Activated naive CD4-positive, alpha-beta T cell (primary cell): ENCODE measurements around the gene ZNF229.
"Not testable (repeated sequence)": the region's sequence is repeated elsewhere in the genome, so short reads cannot be mapped to it uniquely, and the experiment has no call there.

Source experiments
- DNase-seq, 4 experiments: peaks; one replicate each; lab custom pipeline; 2025; lab: John Stamatoyannopoulos, UW

ZNF229 gene

DNA sequence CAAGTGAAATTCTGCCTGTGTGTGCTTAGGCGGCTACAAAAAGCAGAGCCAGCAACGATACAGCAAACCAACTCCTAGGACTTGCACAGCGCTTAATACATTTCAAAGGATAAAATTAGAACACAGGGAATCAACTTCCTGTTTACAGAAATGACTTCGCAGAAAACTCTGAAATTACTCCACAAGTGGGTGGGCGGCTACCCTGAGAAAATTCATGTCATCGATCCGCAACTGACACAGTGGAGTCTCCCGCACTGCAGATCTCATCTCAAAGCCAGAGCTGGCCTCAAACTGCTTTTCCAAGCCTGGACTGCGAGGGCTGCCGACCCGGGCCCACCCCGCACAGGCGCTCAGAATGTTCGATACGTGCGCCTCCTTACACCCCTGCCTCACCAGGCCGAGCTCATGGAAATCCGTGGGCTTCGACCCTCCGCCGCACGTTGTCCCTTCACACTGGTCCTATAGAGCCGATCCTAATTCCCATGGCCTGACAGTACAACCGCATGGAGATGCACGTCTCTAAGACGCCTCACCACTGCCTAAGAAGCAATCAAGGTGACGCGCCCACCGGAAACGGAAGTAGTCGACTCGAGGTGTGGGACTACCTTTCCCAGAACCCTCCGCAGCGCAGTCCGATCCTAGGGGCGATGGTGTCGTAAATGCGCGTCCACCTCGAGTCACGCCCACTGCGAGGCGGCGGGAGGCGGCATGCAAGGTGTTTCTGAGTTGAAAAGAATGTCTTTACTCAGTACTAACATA, at the start of gene ZNF229:
Gene ZNF229, minus strand, starts transcription at position 557 of the 759 bp plus-strand sequence. CDS start 5,625 bp downstream, outside the sequence.
- DNase-seq, result peak; percentile 12 to 57 (median 23)

DNA sequence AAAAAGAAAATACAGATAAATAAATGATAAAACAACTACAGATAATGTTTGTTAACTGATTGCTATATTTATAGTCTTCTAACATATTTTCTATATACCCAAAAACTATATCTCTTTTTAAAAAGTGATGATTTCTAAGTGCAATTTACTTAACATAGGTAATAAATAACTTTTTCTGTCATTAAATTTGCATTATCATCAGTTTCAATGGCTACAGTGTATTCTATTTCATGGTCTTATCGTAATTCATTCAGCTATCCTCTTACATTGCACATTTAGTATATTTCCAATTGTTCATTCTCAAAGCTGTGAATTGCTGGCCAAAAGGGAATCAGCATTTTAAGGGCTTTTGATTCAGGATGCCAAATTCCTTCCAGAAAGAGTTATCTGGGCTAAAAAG, 48.4 kb upstream of the ZNF229 start:
- DNase-seq, result no peak

DNA sequence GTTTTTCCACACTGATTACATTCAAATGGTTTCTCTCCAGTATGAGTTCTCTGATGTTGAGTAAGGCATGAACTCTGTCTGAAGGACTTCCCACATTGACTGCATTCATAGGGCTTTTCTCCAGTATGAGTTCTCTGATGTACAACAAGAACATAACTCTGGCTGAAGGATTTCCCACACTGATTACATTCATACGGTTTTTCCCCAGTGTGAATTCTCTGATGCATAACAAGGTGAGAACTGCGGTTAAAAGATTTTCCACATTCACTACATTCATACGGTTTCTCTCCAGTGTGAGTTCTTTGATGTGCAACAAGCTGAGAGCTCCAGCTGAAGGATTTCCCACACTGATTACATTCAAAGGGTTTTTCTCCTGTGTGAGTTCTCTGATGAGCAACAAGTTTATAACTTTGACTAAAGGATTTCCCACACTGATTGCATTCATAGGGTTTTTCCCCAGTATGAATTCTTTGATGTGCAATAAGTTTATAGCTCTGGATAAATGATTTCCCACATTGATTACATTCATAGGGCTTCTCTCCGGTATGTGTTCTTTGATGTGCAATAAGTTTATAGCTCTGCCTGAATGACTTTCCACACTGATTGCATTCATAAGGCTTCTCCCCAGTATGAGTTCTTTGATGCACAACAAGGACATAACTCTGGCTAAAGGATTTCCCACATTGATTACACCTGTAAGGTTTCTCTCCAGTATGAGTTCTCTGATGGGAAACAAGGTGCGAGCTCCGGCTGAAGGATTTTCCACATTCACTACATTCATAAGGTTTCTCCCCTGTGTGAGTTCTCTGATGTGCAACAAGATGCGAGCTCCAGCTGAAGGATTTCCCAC, 28.5 kb upstream of the ZNF229 start:
- no peak for DNase-seq

DNA sequence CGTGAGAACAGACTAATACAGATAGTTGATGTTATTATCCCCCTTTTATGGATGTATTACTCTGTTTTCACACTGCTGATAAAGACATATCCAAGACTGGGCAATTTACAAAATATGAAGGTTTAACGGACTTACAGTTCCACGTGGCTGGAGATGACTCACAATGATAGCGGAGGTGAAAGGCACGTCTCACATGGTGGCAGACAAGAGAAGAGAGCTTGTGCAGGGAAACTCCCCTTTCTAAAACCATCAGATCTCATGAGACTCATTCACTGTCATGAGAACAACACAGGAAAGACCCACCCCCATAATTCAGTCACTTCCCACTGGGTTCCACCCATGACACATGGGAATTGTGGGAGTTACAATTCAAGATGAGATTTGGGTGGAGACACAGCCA, 20.5 kb upstream of the ZNF229 start:
- not testable (repeated sequence) for DNase-seq

DNA sequence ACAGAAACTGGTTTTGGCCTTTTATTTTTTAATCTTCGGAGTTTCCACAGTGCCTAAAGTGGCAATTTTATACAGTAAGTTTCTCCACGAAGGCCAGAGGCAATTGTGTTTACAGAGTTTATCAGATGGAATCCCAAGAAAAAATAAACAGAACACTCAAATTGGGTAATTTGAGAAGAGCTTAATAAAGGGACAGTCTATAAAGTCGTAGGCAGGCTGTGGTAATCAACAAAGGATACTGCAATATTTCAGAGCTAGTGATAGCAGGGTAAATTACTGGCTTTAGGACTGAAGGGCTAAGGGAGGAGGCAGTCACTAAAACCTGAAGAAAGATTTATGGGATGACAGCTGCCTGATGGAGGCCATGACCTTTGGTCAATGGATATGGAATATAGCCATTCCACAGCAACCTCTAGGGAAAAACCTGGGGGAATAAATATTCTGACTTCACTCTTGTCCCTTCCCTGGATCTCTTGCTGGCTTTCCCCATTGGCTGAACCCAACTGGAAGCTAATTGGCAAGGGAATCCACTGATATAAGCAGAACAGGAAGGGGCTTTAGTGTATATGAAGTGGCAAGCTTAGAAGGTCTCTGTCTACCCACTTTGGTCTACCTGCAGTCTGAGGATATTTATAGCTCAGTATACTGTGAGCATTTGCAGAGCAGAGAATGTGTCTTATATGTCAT, 14.5 kb upstream of the ZNF229 start:
- not testable (repeated sequence) for DNase-seq

DNA sequence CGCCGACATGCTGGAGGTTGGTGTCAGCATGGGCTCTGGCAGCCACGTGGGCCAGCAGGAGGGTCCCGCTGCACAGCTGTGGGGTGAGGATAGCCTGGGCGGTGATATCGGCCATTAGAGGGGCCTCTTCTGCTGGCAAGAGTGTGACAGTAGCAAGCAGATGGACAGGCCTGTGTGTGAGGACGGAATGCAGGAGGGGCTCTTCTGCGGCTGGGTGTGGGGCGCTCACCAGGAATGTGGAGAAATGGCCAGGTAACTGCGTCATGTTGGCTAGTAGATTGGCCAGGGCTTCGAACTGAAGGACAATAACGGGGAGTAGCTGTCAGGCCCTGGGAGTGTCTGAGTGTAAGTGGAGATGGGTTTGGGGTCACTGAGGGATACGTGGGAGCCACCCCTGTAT, 7.7 kb upstream of the ZNF229 start:
- not testable (repeated sequence) for DNase-seq

DNA sequence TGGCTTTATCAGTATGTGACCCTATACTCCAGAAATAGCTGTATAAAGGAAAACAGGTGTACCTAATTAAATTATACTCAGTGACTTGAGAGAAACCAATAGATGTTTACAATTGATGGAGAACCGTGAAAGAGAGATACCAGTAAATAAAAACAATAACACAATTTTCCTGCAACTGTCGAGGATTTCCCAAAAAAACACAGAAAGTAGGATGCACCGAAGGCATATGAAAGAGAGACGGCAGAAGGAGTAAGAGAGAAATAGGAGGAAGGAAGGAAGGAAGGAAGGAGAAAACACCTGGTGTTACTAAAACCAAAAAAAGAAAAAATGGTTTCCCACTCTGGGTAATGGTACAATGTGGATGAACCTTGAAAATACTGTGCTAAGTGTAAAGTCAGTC, 6.8 kb upstream of the ZNF229 start:
- no peak for DNase-seq

DNA sequence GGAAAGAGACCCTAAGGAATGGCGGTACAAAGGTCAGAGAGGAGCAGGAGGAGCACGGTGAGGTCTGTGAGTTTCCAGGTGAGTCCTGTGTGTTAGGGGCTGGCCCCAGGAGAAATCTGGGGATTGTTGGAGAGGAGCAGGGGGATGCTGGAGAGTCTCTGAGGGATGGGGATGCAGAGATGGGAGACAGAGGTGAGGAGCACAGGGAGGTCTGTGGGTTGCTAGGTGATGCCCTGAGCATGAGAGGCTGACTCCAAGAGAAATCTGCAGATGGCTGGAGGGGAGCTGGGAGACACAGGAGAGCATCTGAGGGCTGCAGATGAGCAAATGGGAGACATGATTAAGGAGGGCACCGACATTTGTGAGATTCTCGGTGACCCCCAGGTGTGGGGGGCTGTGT, 4.1 kb upstream of the ZNF229 start:
- DNase-seq, result no peak

DNA sequence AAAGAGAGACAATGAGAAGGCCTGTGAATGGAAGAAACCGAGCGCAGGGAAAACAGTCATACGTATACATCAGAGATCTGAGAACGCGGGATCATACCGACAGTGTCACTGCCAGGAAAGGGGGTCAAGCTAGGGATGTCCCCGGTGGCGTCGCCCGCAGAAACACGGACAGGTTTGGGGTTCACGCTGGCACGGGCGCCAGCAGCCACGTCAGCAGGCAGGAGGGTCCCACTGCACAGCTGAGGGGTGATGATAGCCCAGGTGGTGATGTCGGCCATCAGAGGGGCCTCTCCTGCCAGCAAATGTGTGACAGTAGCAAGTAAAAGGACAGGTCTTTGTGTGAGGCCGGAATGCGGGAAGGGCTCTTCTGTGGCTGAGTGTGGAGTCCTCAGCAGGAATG, 3.4 kb upstream of the ZNF229 start:
- DNase-seq, result no peak

DNA sequence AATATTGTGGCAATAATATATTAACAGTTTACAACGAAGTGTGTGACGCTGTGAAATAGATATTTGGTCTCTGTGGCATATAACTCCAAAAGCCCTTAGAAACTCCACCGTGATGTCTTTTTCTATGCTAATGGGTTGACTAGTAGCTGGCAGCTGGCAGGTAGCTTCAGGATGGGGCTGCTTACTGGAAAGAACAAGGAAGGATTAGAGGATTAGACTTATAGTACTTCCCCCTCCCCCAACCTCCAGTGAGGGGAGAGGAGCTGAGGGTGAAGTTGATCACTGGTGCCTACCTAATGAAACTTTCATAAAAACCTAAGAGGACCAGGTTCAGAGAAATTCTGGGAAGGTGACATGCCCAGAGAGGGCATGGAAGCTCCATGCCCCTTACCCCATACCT, 9.8 kb downstream of the ZNF229 start:
- DNase-seq, result no peak

DNA sequence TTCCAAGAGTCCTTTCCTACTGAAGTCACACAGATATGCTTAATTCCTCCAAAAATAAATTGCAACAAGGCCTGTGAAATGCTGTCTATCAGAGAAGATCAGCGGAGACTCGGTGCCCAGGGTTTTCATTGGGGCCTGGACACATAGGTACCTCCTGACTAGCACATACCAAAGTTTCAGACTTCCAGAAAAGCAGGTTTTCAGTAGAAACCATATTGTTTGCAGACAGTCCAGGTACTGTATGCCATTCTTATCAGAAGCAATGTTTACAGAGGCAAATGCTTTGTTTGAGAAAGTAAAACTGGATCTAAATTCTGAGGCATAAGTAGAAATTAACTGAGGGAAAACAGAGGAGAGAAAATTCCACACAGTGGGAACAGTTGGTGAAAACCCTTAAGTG, 12.8 kb downstream of the ZNF229 start:
- no peak for DNase-seq

DNA sequence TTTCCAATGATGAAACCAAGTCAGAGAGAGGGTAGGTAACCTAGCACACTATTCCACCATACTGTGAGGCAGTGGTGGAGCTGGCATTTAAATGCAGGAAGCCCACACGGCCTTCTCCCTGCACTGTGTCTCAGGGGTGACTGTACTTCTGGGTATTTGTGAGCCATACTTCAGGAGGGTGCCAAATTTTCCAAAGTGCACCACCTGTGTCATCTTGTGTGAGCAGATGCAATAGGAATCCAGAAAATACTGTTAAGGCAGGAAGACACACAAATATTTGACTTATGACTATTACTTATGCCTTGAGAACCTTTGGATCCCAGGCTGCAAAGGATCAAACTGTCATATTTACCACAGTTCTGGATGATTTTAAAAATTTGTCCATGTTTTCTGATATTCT, 17.3 kb downstream of the ZNF229 start:
- DNase-seq, result no peak

DNA sequence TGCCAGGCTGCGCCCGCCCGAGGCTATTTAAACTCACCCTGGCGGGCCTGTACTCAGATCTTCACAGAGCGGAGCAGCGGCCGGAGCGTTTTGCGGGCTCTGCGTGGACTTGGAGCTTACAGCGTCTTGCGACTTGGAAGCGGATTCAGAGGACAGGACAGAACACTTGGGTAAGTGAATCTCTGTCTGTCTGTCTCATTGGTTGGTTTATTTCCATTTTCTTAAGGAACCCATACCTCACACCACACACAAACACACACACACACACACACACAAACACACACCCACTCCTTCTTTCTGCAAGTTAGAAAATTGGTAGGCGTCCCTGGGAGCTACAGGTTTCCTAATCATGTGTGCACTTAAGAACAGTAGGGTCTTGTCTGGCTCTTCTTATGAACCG, 32.7 kb downstream of the ZNF229 start:
- DNase-seq, result not testable (repeated sequence)

DNA sequence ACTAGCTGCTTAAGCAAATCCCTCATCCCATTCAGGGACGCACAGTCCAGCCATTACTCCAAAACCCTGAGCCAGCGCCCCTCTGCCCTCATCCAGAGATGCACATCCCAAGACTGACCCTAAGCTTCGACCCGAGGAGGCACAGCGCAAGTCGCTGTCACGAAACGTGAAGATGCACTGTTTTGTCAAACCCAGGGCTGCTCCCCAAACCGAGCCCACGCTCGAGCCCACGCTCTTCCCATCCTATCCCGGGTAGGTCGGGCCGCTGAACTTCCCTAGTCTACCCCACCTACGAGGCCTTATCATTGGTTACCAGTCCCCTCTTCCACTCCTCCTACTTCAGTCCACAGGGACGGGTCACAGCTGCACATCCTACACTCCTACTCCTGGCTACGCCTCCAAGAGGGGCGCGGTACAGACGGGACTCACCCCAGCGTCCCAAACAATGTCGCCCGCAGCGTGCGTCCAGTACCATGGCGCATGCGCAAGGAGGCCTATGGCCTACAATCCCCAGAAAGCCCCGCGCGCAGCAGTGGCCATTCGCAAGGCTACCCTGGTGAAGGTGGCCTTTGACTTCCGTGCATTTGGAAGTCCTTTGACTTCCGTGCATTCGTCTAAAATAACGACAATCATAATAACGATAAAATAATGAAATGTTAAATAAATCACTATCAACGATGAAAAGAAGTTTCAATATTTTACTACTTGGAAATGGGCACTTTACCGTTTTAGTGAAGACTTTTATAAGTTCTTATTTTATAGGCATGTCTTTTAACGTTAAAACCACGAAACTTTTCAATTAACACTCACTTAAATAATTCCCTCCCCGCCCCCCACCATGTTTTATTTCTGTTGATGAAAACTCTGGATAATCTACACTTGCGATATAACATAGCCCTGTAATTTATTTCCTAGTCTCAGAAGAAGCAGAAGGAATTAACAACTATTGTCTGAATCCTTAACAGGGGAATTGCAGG, 46.8 kb downstream of the ZNF229 start, which contains the start of gene ZNF285:
Gene ZNF285, minus strand, starts transcription at position 470 of the 977 bp plus-strand sequence. CDS start 4,395 bp downstream, outside the sequence.
- no peak for DNase-seq

DNA sequence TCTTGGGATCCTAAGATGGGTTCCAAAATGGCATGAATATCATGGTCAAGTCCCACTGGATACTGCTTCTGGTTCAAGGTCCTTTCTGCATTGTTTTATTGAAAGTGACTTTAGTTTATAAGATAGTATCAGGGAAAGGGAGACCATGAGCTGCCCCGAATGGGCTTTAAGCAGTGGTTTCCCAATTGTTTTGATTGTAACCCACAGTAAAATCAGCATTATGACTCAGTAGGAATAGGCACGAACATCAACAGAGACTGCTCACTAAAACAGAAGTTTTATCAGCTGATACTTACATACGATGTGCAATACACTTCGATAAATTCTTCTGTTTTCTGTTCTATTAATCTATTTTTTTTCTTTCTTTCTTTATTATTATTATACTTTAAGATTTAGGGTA, 59.0 kb downstream of the ZNF229 start:
- DNase-seq, result not testable (repeated sequence)
